ENCODE measurements around the gene SYS1. TPM values are rescaled to one million over a fixed set of nuclear protein-coding genes. Genes with fewer than 3 reads are reported as not detected.

The SYS1 gene
- total RNA-seq, 1 donor: 31.8 TPM

- peak overlapping the region; percentile 91 for H3K4me2 ChIP-seq (ENCODE audit: insufficient read depth, low read length)
- H3K4me1 ChIP-seq (ENCODE audit: insufficient read depth, low read length): peaks cover 94% of the 10 kb centered on the region
- DNase-seq (ENCODE audit: insufficient read length, low spot score, missing footprints): no peak
- H3K27ac ChIP-seq (ENCODE audit: low read depth, low read length): peak overlapping the region; percentile 100
- no peak overlapping the region for H2AFZ ChIP-seq (ENCODE audit: low read length)
- H3K4me3 ChIP-seq (ENCODE audit: insufficient read depth, low read length): peak overlapping the region; percentile 50
- H3K79me2 ChIP-seq (ENCODE audit: insufficient read depth, low read length): peaks cover 94% of the 10 kb centered on the region
- TF ChIP-seq, protein P1, sequence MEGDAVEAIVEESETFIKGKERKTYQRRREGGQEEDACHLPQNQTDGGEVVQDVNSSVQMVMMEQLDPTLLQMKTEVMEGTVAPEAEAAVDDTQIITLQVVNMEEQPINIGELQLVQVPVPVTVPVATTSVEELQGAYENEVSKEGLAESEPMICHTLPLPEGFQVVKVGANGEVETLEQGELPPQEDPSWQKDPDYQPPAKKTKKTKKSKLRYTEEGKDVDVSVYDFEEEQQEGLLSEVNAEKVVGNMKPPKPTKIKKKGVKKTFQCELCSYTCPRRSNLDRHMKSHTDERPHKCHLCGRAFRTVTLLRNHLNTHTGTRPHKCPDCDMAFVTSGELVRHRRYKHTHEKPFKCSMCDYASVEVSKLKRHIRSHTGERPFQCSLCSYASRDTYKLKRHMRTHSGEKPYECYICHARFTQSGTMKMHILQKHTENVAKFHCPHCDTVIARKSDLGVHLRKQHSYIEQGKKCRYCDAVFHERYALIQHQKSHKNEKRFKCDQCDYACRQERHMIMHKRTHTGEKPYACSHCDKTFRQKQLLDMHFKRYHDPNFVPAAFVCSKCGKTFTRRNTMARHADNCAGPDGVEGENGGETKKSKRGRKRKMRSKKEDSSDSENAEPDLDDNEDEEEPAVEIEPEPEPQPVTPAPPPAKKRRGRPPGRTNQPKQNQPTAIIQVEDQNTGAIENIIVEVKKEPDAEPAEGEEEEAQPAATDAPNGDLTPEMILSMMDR (IDR thresholded peaks at IDR 0.05; ENCODE audit: extremely low read depth, low read depth, low read length): no peak
- H4K20me1 ChIP-seq (ENCODE audit: insufficient read depth, low read length): peaks cover 44% of the 10 kb centered on the region
- no peaks in the 10 kb centered on the region for H3K9me3 ChIP-seq (ENCODE audit: low read depth, low read length)
- H3K27me3 ChIP-seq (ENCODE audit: insufficient read depth, low read length): no peaks in the 10 kb centered on the region
- H3K36me3 ChIP-seq (ENCODE audit: insufficient read depth, low read length): peaks cover 60% of the 10 kb centered on the region
These were observed 21.4 kb upstream of the SYS1 start for GRCh38 chr20:45341579-45341938.

DNA sequence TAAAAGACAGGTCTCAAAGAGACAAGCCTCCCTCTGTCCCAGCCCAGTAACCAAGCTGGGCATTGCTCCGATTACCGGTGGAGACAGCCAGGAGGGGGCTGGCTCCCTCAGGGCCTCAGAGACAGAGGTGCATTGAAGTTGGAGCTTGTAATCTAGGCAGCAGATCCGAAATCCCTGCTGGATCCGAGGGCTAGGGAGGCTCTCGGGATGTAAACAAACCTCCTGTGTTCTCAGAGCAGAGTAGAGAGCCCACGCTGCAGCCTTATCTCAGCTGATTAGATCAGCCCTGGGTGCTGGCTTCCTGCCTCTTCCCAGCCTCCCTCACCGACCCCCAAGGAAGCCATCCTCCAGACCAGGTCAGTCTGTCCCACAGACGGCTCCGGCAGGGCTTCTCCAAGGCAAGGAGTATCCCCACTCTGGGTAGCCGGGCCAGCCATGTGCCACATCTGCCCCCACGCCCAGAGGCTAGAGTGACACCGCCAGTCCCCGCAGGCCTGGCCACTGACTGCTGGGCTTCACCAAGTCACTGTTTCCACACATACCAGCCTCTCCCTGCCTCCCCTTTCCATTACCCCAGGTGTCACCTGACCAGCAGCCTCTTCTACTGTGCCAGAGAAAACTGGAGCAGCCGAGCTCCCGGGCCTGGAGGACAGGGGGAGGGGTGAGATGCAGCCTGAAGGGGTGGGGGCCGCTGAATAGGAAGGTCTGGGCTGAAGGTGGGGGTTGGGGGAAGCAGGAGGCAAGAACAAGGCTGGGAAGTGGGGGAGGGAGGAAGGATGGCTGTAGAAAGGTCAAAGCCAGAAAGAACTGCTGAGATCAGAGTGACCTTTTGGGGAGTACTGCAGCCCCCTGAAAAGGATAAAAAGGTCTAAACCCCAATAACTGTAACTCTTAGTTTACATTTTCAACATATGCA, 20.8 kb upstream of the SYS1 start:
- Histone ChIP-seq H3K4me2 (ENCODE audit: insufficient read depth, low read length) (peak overlapping the region; percentile 91), H3K4me1 (ENCODE audit: insufficient read depth, low read length) (peaks cover 92% of the 10 kb centered on the region), H4K20me1 (ENCODE audit: insufficient read depth, low read length) (peaks cover 48% of the 10 kb centered on the region), H3K9me3 (ENCODE audit: low read depth, low read length) (no peaks in the 10 kb centered on the region), H2AFZ (ENCODE audit: low read length) (no peak overlapping the region), H3K27me3 (ENCODE audit: insufficient read depth, low read length) (no peaks in the 10 kb centered on the region), H3K4me3 (ENCODE audit: insufficient read depth, low read length) (peak overlapping the region; percentile 50), H3K27ac (ENCODE audit: low read depth, low read length) (peak overlapping the region; percentile 100), H3K79me2 (ENCODE audit: insufficient read depth, low read length) (peaks cover 96% of the 10 kb centered on the region), H3K36me3 (ENCODE audit: insufficient read depth, low read length) (peaks cover 60% of the 10 kb centered on the region)
- DNase-seq (ENCODE audit: insufficient read length, low spot score, missing footprints): no peak
- TF ChIP-seq, protein P1 (IDR thresholded peaks at IDR 0.05; ENCODE audit: extremely low read depth, low read depth, low read length): no peak

DNA sequence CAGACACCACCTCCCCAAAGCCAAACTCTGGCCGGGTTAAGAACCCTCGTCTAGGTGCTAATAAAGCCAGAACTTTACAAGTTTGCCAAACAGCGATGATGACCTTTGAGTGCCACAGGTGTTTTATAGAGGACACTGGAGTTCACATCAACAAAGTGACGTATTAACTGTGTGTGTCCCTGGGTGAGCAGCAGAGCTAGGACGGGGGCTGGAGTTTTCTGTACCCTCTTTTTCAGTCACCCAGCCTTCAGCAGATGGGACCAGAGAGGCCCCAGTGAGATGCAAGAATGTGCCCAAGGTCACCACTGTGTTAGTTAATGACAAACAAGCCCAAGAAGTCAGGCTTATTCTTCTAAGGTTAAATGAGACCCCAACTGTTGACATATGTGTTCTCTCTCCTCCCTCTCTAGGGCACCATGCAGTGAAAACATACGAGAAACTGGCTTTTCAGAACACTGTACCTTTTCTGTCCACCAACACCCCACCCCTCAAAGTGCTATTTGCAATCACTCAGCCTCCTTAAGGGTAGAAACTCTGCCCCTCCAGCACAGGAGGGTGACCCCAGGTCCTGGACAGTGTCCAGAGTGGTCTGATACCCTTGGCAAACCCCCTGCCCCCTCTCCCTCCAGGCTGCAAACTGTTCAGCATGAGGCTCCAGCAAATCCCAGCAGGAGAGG, 20.0 kb upstream of the SYS1 start:
- Histone ChIP-seq H3K27ac (ENCODE audit: low read depth, low read length) (peak overlapping the region; percentile 100), H3K4me1 (ENCODE audit: insufficient read depth, low read length) (peaks cover 84% of the 10 kb centered on the region), H3K27me3 (ENCODE audit: insufficient read depth, low read length) (no peaks in the 10 kb centered on the region), H3K36me3 (ENCODE audit: insufficient read depth, low read length) (peaks cover 60% of the 10 kb centered on the region), H3K4me2 (ENCODE audit: insufficient read depth, low read length) (peak overlapping the region; percentile 91), H4K20me1 (ENCODE audit: insufficient read depth, low read length) (peaks cover 52% of the 10 kb centered on the region), H3K4me3 (ENCODE audit: insufficient read depth, low read length) (peak overlapping the region; percentile 90), H2AFZ (ENCODE audit: low read length) (no peak overlapping the region), H3K79me2 (ENCODE audit: insufficient read depth, low read length) (peaks cover 100% of the 10 kb centered on the region), H3K9me3 (ENCODE audit: low read depth, low read length) (no peaks in the 10 kb centered on the region)
- TF ChIP-seq, protein P1 (IDR thresholded peaks at IDR 0.05; ENCODE audit: extremely low read depth, low read depth, low read length): no peak
- no peak for DNase-seq (ENCODE audit: insufficient read length, low spot score, missing footprints)

Measured in osteoblast (primary cell).